PC-9 (cell line): Measurements from ENCODE around the gene AGPAT3. TPM values are rescaled to one million over a fixed set of nuclear protein-coding genes. Genes with fewer than 3 reads are reported as not detected.

Experiments used
- BruUV-seq: library from RNA; stranded (reverse); fragments of 400-500 nt; replicated peaks from 2 replicates; lab custom pipeline; 2021; lab: Mats Ljungman, UMichigan
- CTCF ChIA-PET: fragments of 300-600 bp; sonication (Branson Sonifier 250); formaldehyde crosslinking; loops from one replicate; lab custom pipeline; 2022; ENCODE audit warnings: antibody characterized with exemption; lab: Charles Lee
- POLR2A ChIA-PET: fragments of 300-600 bp; sonication (Branson Sonifier 250); formaldehyde crosslinking; loops from one replicate; lab custom pipeline; 2022; ENCODE audit warnings: antibody characterized with exemption; ENCODE audit not compliant: unreplicated experiment; lab: Charles Lee
- DNase-seq, 2 experiments: peaks; one replicate each; pipeline versions ENCODE4 v3.0.0 to v3.0.0-alpha.2; 2015 to 2022; ENCODE audit warnings: mixed read lengths in 1 of 2
- H2AFZ ChIP-seq: fragments of 200-600 bp; sonication (generic); 2 replicates; pipeline ENCODE4 v1.8.1; 2017; ENCODE audit warnings: antibody characterized with exemption
- H3F3A ChIP-seq: fragments of 200-600 bp; sonication (generic); 2 replicates; pipeline ENCODE4 v1.8.1; 2017; ENCODE audit warnings: antibody characterized with exemption, mild to moderate bottlenecking, low read depth; ENCODE audit not compliant: insufficient read depth
- H3K27ac ChIP-seq: fragments of 200-600 bp; sonication (generic); 2 replicates; pipeline ENCODE4 v1.6.1; 2016; ENCODE audit warnings: mixed run types
- H3K27me3 ChIP-seq: fragments of 200-600 bp; sonication (generic); 2 replicates; pipeline ENCODE4 v1.6.1; 2016; ENCODE audit warnings: low read depth, mixed run types; ENCODE audit not compliant: insufficient read depth
- H3K36me3 ChIP-seq: fragments of 200-600 bp; sonication (generic); 2 replicates; pipeline ENCODE4 v1.6.1; 2016; ENCODE audit warnings: low read depth, mixed run types
- H3K4me1 ChIP-seq: fragments of 200-600 bp; sonication (generic); replicated peaks from 2 replicates; pipeline ENCODE4 v1.6.1; 2016; ENCODE audit warnings: mixed run types; ENCODE audit not compliant: insufficient read depth
- H3K4me2 ChIP-seq: fragments of 200-600 bp; sonication (generic); 2 replicates; pipeline ENCODE4 v1.6.1; 2017; ENCODE audit warnings: mixed run types
- H3K4me3 ChIP-seq: fragments of 200-600 bp; sonication (generic); 2 replicates; pipeline ENCODE4 v1.6.1; 2016; ENCODE audit warnings: mixed run types
- H3K79me2 ChIP-seq: fragments of 200-600 bp; sonication (generic); 2 replicates; pipeline ENCODE4 v1.6.1; 2017; ENCODE audit warnings: low read depth, mixed run types
- H3K9me2 ChIP-seq: fragments of 200-600 bp; sonication (generic); 2 replicates; pipeline ENCODE4 v1.8.1; 2017; ENCODE audit warnings: mild to moderate bottlenecking; ENCODE audit not compliant: insufficient read depth
- H3K9me3 ChIP-seq: fragments of 200-600 bp; sonication (generic); 2 replicates; pipeline ENCODE4 v1.8.1; 2016; ENCODE audit warnings: low read depth; ENCODE audit not compliant: insufficient read depth
- H4K20me1 ChIP-seq: fragments of 200-600 bp; sonication (generic); 2 replicates; pipeline ENCODE4 v1.8.1; 2017; ENCODE audit not compliant: insufficient read depth
- EZH2 ChIP-seq: fragments of 200-600 bp; sonication (generic); IDR thresholded peaks from 2 replicates; pipeline ENCODE4 v1.8.0; 2017; ENCODE audit warnings: antibody characterized with exemption, low read depth
- intact Hi-C: fragments of 100-400 bp; cut with micrococcal nuclease; formaldehyde crosslinking; loops from one replicate; pipeline ENCODE4 v1.10.0; 2022; ENCODE audit not compliant: unreplicated experiment
- total RNA-seq: library from RNA; stranded (reverse); gene quantifications from 2 replicates; pipeline ENCODE4 v1.2.3, GENCODE V29; 2021
- TF ChIP-seq, protein P1 (sequence below): fragments of 200-600 bp; sonication (generic); conservative IDR thresholded peaks from 2 replicates; pipeline ENCODE4 v1.6.1; 2017; ENCODE audit warnings: mixed run types, antibody characterized with exemption, mild to moderate bottlenecking, moderate library complexity

AGPAT3 gene
- total RNA-seq, 1 experiment from 2014 or later, result 39.0 TPM

DNA sequence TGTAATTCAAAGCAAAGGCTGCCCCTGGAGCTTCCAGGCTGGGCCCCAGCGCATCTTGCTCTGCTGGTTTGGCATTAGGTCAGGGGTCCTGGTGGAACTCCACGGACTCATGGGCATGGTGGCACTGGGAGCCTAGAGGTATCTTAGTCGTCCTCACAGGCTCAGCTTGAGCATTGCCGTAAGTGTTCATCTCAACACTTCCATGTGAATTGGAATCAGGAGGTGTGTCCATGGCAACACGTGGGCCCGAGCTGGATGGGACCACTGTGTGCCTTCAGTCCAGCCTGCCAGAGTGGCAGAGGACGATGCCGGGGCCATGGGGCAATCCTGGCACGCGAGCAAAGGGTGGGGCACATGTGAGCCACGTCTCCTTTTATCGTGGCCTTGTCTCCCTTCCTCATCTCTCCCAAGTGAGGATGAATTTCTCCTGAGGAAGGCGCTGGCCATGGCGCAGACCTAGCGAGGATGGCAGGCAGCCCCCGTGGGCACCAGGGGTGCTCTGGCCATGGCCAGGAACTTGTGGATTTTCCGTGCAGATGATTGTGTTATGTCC, 47.0 kb downstream of the AGPAT3 start:
- no peak for DNase-seq
- no peaks in the 10 kb centered on the region for H3K9me2 ChIP-seq
- no peaks in the 10 kb centered on the region for H3F3A ChIP-seq
- no peak for TF ChIP-seq EZH2
- TF ChIP-seq, protein P1, sequence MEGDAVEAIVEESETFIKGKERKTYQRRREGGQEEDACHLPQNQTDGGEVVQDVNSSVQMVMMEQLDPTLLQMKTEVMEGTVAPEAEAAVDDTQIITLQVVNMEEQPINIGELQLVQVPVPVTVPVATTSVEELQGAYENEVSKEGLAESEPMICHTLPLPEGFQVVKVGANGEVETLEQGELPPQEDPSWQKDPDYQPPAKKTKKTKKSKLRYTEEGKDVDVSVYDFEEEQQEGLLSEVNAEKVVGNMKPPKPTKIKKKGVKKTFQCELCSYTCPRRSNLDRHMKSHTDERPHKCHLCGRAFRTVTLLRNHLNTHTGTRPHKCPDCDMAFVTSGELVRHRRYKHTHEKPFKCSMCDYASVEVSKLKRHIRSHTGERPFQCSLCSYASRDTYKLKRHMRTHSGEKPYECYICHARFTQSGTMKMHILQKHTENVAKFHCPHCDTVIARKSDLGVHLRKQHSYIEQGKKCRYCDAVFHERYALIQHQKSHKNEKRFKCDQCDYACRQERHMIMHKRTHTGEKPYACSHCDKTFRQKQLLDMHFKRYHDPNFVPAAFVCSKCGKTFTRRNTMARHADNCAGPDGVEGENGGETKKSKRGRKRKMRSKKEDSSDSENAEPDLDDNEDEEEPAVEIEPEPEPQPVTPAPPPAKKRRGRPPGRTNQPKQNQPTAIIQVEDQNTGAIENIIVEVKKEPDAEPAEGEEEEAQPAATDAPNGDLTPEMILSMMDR, result no peak
- CTCF ChIA-PET, result no interaction called here
- H3K27ac ChIP-seq, result no peak overlapping the region
- H3K4me2 ChIP-seq, result no peak overlapping the region
- no peaks in the 10 kb centered on the region for H3K4me1 ChIP-seq
- H3K36me3 ChIP-seq, result no peaks in the 10 kb centered on the region
- no peaks in the 10 kb centered on the region for H3K9me3 ChIP-seq
- H4K20me1 ChIP-seq, result no peaks in the 10 kb centered on the region; the same call in 1 of the 2 replicates
- BruUV-seq, result no TSS peak
- no peak overlapping the region for H2AFZ ChIP-seq
- no peaks in the 10 kb centered on the region for H3K79me2 ChIP-seq
- H3K4me3 ChIP-seq, result no peak overlapping the region
- intact Hi-C loops, result no loop called here
- POLR2A ChIA-PET, result no interaction called here
- H3K27me3 ChIP-seq, result no peaks in the 10 kb centered on the region

DNA sequence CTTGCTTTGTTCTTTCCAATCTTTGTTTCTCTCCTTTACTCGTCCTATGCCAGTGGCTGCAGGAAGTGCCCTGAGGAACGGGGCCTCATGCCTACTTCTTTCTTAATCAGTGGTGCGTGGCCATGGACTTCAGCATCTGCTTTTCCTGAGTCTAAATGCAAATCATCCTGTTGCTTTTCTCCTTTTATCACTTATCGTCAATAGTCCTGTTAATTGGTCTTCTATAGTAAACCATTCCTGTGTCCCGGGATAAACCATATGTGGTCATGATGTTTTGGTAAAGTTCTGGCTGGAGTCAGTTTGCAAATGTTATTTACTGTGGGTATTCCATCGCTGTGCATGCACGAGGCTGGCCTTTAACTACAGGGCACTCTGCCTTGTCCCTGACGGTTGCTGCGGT, 47.5 kb downstream of the AGPAT3 start:
- no peak for TF ChIP-seq EZH2
- TF ChIP-seq, protein P1, result no peak
- Histone ChIP-seq H3K27ac (no peak overlapping the region), H3K4me2 (no peak overlapping the region), H3K79me2 (no peaks in the 10 kb centered on the region), H4K20me1 (no peaks in the 10 kb centered on the region; the same call in 1 of the 2 replicates), H2AFZ (no peak overlapping the region), H3K9me2 (no peaks in the 10 kb centered on the region), H3F3A (no peaks in the 10 kb centered on the region), H3K4me3 (no peak overlapping the region), H3K36me3 (no peaks in the 10 kb centered on the region), H3K27me3 (no peaks in the 10 kb centered on the region), H3K4me1 (no peaks in the 10 kb centered on the region), H3K9me3 (no peaks in the 10 kb centered on the region)
- no peak for DNase-seq
- CTCF ChIA-PET, result no interaction called here
- POLR2A ChIA-PET, result no interaction called here
- intact Hi-C loops, result no loop called here
- no TSS peak for BruUV-seq

DNA sequence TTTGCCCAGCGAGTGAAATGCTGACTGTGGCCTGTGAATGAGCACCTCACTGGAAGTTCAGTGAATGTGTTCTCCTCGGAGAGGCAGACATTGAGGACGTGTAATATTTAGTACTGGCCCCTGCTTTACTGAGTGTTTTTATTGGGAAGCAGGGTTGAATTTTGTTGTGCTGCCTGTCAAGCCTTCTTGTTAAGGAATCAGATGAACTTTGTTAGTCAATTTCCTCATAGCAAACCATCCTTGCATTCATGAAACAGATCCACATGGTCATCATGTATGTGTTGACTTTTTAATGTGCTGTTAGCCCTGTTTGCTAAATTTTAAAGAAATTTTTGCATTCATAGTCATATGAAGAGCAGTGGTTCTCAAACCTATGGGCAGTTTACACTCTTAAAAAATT, 47.9 kb downstream of the AGPAT3 start:
- CTCF ChIA-PET, result no interaction called here
- no peak overlapping the region for H3K27ac ChIP-seq
- no peaks in the 10 kb centered on the region for H3K4me1 ChIP-seq
- no peaks in the 10 kb centered on the region for H3K36me3 ChIP-seq
- H2AFZ ChIP-seq, result no peak overlapping the region
- H4K20me1 ChIP-seq, result no peaks in the 10 kb centered on the region; the same call in 1 of the 2 replicates
- H3K9me2 ChIP-seq, result no peaks in the 10 kb centered on the region
- TF ChIP-seq, protein P1, result no peak
- no peak for TF ChIP-seq EZH2
- H3K4me2 ChIP-seq, result no peak overlapping the region
- POLR2A ChIA-PET, result no interaction called here
- no peaks in the 10 kb centered on the region for H3F3A ChIP-seq
- no peaks in the 10 kb centered on the region for H3K27me3 ChIP-seq
- H3K9me3 ChIP-seq, result no peaks in the 10 kb centered on the region
- no peak for DNase-seq
- H3K79me2 ChIP-seq, result no peaks in the 10 kb centered on the region
- intact Hi-C loops, result no loop called here
- no TSS peak for BruUV-seq
- no peak overlapping the region for H3K4me3 ChIP-seq
